Small intestine (tissue), 7 donors: ENCODE data around the gene A3GALT2. TPM values are rescaled to one million over a fixed set of nuclear protein-coding genes. Genes with fewer than 3 reads are reported as not detected.
"Not testable (repeated sequence)": the region's sequence is repeated elsewhere in the genome, so short reads cannot be mapped to it uniquely, and the experiment has no call there.

ENCODE experiments used
- DNase-seq, 2 donors: peaks; one replicate each; pipeline versions ENCODE4 v3.0.0 to v3.0.0-alpha.2; 2013
- FAIRE-seq: peaks from 2 replicates; lab custom pipeline; 2012; peaks lifted over from hg19 to GRCh38; lab: Jason Lieb, UNC
- H3K27ac ChIP-seq, 3 donors: one replicate each; pipeline ENCODE4 v1.5.1; 2013; ENCODE audit warnings: low read length in 2 of 3, mild to moderate bottlenecking in 2 of 3, control low read depth in 1 of 3, inconsistent platforms in 1 of 3, low read depth in 1 of 3, moderate library complexity in 1 of 3
- H3K27me3 ChIP-seq, 3 donors: one replicate each; pipeline ENCODE4 v1.6.1; 2013; ENCODE audit warnings: low read length in 3 of 3, inconsistent platforms in 1 of 3; ENCODE audit not compliant: control insufficient read depth in 3 of 3, insufficient read depth in 3 of 3
- H3K36me3 ChIP-seq, 3 donors: one replicate each; pipeline ENCODE4 v1.6.1; 2013; ENCODE audit warnings: low read length in 3 of 3, inconsistent platforms in 1 of 3, low read depth in 1 of 3, mild to moderate bottlenecking in 1 of 3, moderate library complexity in 1 of 3; ENCODE audit not compliant: control insufficient read depth in 3 of 3, insufficient read depth in 2 of 3
- H3K4me1 ChIP-seq, 3 donors: one replicate each; pipeline ENCODE4 v1.6.1; 2013; ENCODE audit warnings: low read length in 2 of 3, inconsistent platforms in 1 of 3, low read depth in 1 of 3, mild to moderate bottlenecking in 1 of 3, moderate library complexity in 1 of 3; ENCODE audit not compliant: control insufficient read depth in 3 of 3, insufficient read depth in 2 of 3
- H3K4me3 ChIP-seq, 3 donors: one replicate each; pipeline ENCODE4 v1.5.1; 2013; ENCODE audit warnings: low read length in 3 of 3, control low read depth in 1 of 3, inconsistent platforms in 1 of 3, low read depth in 1 of 3, mild to moderate bottlenecking in 1 of 3, moderate library complexity in 1 of 3
- H3K9me3 ChIP-seq, 2 donors: one replicate each; pipeline ENCODE4 v1.6.1; 2013; ENCODE audit warnings: low read depth in 1 of 2, low read length in 1 of 2; ENCODE audit not compliant: control insufficient read depth in 2 of 2, insufficient read depth in 1 of 2
- WGBS, 3 donors: extraction: QIAGEN DNeasy Blood & Tissue Kit; methylation state at CpG; one replicate each; pipeline ENCODE4 v1.1.7; 2013; 5-methylcytosine and 5-hydroxymethylcytosine counted together
- polyA plus RNA-seq, 4 donors: library from polyadenylated mRNA; stranded (reverse) in 3 of 4; unstranded in 1 of 4; fragments of 200-250 nt in 3 of 4; fragments of 120-200 nt in 1 of 4; gene quantifications; one replicate each; pipeline versions ENCODE4 v1.2.1 to v1.2.3, GENCODE V29; 2013
- donor health status: healthy with polysubstance abuse.
- donor health status: control.
- donor health status: control.
- donor health status: Bipolar disorder and iron deficiency.
- donor health status: healthy.

The A3GALT2 gene
- polyA plus RNA-seq, 4 donors = 0.04 TPM; not detected in 3

GRCh38 chr1:33310702-33311101, 10.2 kb downstream of the A3GALT2 start:
- Histone ChIP-seq H3K9me3 (no peaks in the 10 kb centered on the region), H3K4me3 (no peak overlapping the region), H3K27me3 (peaks cover 0 to 8% (median 3%) of the 10 kb centered on the region in 3 donors), H3K4me1 (peaks cover 0 to 3% (median 0%) of the 10 kb centered on the region in 3 donors), H3K27ac (no peak overlapping the region), H3K36me3 (no peaks in the 10 kb centered on the region)
- DNase-seq = no peak
- 67 to 84% (median 71%) methylated on average over 8 of the region's 8 CpGs for WGBS, 3 donors
- FAIRE-seq = no peak

DNA sequence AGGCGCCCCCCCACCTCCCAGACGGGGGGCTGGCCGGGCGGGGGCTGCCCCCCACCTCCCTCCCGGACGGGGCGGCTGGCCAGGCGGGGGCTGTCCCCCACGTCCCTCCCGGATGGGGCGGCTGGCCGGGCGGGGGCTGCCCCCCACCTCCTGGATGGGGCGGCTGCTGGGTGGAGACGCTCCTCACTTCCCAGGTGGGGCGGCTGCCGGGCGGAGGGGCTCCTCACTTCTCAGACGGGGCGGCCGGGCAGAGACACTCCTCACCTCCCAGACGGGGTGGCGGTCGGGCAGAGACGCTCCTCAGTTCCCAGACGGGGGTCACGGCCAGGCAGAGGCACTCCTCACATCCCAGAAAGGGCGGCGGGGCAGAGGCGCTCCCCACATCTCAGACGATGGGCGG, 11.5 kb downstream of the A3GALT2 start:
- not testable (repeated sequence) for H3K27me3 ChIP-seq, DNase-seq, H3K4me3 ChIP-seq, H3K36me3 ChIP-seq, H3K27ac ChIP-seq, FAIRE-seq, H3K9me3 ChIP-seq, H3K4me1 ChIP-seq
- 90 to 98% (median 91%) methylated on average over 17 to 32 of the region's 32 CpGs for WGBS, 3 donors

DNA sequence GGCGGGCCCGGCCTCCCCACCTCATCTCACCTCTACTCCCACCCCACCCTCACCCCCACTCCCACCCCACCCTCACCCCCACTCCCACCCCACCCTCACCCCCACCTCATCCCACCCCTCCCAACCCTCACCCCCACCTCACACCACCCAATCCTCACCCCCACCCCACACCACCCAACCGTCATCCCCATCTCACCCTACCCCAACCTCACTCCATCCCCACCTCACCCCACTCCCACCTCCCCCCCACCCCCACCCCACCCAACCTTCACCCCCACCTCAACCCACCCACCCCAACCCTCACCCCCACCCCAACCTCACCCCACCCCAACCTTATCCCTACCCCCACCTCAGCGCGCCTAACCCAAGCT, 13.4 kb downstream of the A3GALT2 start:
- Histone ChIP-seq H3K27ac (no peak overlapping the region), H3K4me3 (no peak overlapping the region)
- 82 to 88% (median 85%) methylated on average over 3 to 5 of the region's 5 CpGs for WGBS, 3 donors

DNA sequence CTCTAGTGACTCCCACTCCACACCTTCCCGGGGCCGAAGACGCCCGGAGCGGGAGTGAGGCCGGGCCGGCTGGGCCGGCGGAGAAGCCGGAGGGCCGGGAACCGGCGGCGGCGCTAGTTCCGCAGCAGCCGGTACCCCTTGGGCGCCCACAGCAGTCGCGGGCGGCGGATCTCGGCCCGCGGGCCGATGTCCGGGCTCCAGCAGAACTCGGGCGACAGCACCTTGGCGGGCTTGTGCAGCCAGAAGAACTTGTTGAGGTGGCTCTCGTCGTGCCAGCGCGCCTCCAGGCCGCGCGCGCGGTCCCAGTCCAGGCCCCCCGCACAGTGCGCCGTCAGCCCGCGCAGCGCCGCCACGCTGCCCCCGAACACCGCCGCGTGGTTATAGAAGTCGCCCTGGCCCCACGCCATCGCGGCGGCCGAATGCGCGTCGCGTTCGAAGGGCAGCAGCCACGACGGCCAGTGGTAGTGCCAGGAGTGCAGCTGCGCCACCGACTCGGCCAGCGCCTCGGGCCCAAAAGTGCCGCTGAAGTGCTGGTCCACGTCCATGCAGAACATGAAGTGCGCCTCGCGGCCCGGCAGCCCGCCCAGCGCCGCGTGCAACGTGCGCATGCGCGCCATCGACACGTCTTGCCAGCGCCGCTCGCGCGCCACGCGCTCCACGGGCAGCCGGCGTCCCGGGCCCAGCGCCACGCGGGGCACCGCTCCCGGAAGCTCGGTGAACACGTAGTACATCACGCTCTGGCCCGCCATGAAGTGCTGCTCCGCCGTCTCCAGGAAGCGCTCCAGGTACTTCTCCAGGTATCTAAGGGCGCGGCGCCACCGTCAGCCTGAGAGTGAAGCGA, 14.0 kb downstream of the A3GALT2 start:
- WGBS, 3 donors = 16 to 23% (median 20%) methylated on average over 66 to 113 of the region's 113 CpGs
- peak in 1 of 2 donors; percentile 65 for DNase-seq
- Histone ChIP-seq H3K9me3 (no peaks in the 10 kb centered on the region), H3K27me3 (peaks cover 0 to 8% (median 3%) of the 10 kb centered on the region in 3 donors), H3K27ac (no peak overlapping the region), H3K36me3 (no peaks in the 10 kb centered on the region), H3K4me1 (peaks cover 0 to 3% (median 0%) of the 10 kb centered on the region in 3 donors), H3K4me3 (peak overlapping the region in 1 of 3 donors; percentile 14)
- no peak for FAIRE-seq

More for the DNA sequence above, 13.4 kb downstream of the A3GALT2 start:
- H3K36me3 ChIP-seq = no peaks in the 10 kb centered on the region
- H3K27me3 ChIP-seq = peaks cover 0 to 8% (median 3%) of the 10 kb centered on the region in 3 donors
- no peak for DNase-seq
- peaks cover 0 to 3% (median 0%) of the 10 kb centered on the region in 3 donors for H3K4me1 ChIP-seq
- no peak for FAIRE-seq
- no peaks in the 10 kb centered on the region for H3K9me3 ChIP-seq

DNA sequence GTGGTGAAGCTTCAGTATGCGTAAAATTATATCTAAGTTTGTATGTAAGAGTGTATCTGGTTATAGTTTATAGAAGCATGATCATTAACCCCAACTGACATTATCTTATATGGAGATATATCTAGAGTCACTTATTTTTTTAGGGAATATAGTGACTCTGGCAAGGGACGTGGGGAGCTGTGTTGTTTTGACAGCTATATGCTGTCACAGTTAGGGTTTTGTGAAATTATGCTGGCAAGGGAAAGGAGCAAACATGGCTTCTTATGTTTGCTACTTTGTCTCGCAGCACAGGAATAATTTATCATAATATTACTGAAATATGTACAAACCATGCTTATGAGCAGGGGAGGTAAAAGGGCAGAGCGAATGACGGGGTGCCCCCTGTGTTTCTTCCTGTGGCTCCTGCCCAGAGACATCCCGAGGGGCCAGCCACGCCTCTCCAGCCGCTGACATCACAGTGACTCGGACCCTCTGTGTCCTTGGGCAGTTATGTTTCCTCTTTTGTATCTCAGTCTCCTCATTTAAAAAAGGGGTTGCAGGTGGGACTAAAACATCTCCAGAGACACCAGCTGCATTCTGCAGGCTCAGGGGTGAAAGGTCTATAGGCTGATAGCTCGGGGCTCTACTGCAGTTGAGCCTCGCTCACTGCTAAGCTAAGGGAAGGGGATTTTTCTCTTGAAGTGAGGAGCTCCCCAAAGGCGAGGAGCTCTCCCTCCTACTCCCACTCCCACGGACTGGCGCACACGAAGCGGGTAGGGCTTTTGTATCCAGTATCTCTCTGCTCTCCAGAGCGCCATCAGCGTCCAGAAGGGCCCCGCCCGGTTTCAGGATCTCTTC, 14.9 kb downstream of the A3GALT2 start:
- H3K4me3 ChIP-seq = peak overlapping the region in 1 of 3 donors; percentile 14
- WGBS, 3 donors = 45 to 59% (median 58%) methylated on average over 20 of the region's 20 CpGs
- no peak overlapping the region for H3K27ac ChIP-seq
- H3K27me3 ChIP-seq = peaks cover 0 to 8% (median 3%) of the 10 kb centered on the region in 3 donors
- no peak for DNase-seq
- H3K4me1 ChIP-seq = peaks cover 0 to 3% (median 0%) of the 10 kb centered on the region in 3 donors
- peaks cover 0 to 6% (median 0%) of the 10 kb centered on the region in 3 donors for H3K36me3 ChIP-seq
- H3K9me3 ChIP-seq = peaks cover 0 to 6% of the 10 kb centered on the region in 2 donors
- no peak for FAIRE-seq

- FAIRE-seq (no peak), DNase-seq (no peak)
- no peak overlapping the region for H3K27ac ChIP-seq
- no peak overlapping the region for H3K4me3 ChIP-seq
- H3K9me3 ChIP-seq = peaks cover 0 to 6% of the 10 kb centered on the region in 2 donors
- 92 to 97% (median 94%) methylated on average over 5 of the region's 5 CpGs for WGBS, 3 donors
- H3K36me3 ChIP-seq = peaks cover 0 to 16% (median 0%) of the 10 kb centered on the region in 3 donors
- peaks cover 0 to 3% (median 0%) of the 10 kb centered on the region in 3 donors for H3K4me1 ChIP-seq
- peaks cover 0 to 8% (median 3%) of the 10 kb centered on the region in 3 donors for H3K27me3 ChIP-seq
Measured at GRCh38 chr1:33305016-33305415, 15.9 kb downstream of the A3GALT2 start.

DNA sequence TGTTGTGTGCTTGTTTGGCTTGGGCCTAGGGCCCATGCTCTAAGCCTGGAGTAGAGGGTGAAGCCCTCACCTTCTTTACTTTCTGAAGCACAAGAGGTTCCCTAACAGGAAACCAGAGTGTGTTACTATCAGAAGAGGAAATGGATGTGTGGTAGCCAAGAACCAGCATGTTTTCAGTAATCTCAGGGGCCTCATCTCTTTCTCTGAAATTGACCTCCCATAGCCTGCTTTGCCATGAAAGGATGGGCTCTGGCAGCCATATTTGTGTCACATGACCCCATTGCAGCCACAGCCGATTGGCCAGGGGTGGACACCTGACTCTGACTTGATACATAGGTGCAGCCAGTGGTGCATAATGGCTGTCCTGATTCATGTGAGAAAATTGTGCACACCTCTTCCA, 18.6 kb downstream of the A3GALT2 start:
- Histone ChIP-seq H3K4me1 (peaks cover 0 to 3% (median 0%) of the 10 kb centered on the region in 3 donors), H3K9me3 (peaks cover 0 to 6% of the 10 kb centered on the region in 2 donors), H3K4me3 (no peak overlapping the region), H3K27ac (peak overlapping the region in 1 of 3 donors; percentile 35), H3K27me3 (peaks cover 0 to 8% (median 3%) of the 10 kb centered on the region in 3 donors), H3K36me3 (peaks cover 0 to 39% (median 0%) of the 10 kb centered on the region in 3 donors)
- WGBS, 3 donors = 92 to 100% (median 100%) methylated on average over 1 of the region's 1 CpG
- FAIRE-seq (no peak), DNase-seq (peak in 1 of 2 donors; percentile 26)
